AG09319 (cell line): Measurements from ENCODE around the gene SERPIND1.
"Not testable (repeated sequence)": the region's sequence is repeated elsewhere in the genome, so short reads cannot be mapped to it uniquely, and the experiment has no call there.

ENCODE experiments used
- DNase-seq: peaks from one replicate; pipeline ENCODE4 v3.0.0-alpha.2; 2010; ENCODE audit warnings: low read depth; ENCODE audit errors: extremely low read depth
- TF ChIP-seq, protein P1 (sequence below): IDR thresholded peaks from 2 replicates; pipeline ENCODE4 v1.5.1; 2011; ENCODE audit warnings: low read depth, mild to moderate bottlenecking, inconsistent platforms, low read length, moderate library complexity

SERPIND1 gene

DNA sequence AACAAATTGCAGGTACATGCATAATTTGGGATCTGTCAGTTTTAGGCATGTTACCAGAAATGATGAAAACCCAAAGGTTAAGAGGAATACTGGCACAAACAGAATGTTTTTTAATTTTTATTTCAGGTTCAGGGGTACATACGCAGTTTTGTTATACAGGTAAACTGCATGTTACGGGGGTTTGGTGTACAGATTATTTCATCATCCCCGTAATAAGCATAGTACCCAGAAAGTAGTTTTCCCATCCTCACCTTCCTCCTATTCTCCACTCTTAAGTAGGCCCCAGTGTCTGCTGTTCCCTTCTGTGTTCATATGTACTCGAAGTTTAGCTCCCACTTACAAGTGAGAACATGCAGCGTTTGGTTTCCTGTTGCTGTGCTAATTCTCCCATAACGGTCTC is 51.7 kb downstream of the SERPIND1 start:
- TF ChIP-seq, protein P1, sequence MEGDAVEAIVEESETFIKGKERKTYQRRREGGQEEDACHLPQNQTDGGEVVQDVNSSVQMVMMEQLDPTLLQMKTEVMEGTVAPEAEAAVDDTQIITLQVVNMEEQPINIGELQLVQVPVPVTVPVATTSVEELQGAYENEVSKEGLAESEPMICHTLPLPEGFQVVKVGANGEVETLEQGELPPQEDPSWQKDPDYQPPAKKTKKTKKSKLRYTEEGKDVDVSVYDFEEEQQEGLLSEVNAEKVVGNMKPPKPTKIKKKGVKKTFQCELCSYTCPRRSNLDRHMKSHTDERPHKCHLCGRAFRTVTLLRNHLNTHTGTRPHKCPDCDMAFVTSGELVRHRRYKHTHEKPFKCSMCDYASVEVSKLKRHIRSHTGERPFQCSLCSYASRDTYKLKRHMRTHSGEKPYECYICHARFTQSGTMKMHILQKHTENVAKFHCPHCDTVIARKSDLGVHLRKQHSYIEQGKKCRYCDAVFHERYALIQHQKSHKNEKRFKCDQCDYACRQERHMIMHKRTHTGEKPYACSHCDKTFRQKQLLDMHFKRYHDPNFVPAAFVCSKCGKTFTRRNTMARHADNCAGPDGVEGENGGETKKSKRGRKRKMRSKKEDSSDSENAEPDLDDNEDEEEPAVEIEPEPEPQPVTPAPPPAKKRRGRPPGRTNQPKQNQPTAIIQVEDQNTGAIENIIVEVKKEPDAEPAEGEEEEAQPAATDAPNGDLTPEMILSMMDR: no peak
- DNase-seq: no peak

- not testable (repeated sequence) for DNase-seq
These were observed 52.6 kb downstream of the SERPIND1 start for GRCh38 chr22:20826373-20827152.

DNA sequence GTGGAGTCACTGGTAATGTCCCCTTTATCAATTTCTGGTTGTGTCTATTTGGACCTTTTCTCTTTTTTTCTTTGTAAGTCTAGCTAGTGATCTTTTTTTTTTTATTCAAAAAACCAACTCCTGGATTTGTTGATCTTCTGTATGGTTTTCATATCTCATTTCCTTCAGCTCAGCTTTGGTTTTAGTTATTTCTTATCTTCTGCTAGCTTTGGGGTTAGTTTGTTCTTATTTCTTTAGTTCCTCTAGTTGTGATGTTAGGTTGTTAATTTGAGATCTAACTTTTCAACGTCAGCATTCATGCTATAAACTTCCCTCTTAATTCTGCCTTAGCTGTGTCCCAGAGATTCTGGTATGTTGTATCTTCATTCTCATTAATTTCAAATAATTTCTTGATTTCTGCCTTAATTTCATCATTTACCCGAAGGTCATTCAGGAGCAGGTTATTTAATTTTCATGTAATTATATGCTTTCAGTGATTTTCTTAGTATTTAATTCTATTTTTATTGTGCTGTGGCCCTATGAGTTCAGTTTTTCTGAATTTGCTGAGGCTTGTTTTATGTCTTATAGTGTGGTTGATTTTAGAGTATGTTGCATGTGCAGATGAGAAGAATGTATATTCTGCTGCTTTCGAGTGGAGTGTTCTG is 55.7 kb downstream of the SERPIND1 start:
- DNase-seq: no peak
- TF ChIP-seq, protein P1: no peak

DNA sequence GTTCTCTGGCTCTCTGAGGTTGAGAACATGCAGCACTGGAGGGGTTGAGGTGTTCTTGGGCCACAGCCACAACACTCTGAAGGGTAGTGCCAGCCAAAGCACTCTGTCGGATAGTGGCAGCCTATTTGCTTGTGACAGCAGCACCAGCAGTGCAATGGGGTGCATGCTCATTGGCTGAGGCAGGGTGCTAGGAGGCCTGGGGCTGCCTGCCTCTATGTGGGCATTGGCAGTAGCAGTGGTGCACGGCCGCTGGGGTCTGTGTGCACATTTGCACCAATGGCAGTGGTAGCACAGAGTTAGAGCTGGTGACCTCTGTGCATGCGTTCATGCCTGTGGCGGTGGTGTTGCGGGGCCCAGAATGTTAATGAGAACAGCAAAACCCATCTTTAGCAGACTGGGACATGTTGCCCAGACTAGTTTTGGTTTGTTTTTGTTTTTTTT is 59.3 kb downstream of the SERPIND1 start:
- TF ChIP-seq, protein P1: no peak
- no peak for DNase-seq

DNA sequence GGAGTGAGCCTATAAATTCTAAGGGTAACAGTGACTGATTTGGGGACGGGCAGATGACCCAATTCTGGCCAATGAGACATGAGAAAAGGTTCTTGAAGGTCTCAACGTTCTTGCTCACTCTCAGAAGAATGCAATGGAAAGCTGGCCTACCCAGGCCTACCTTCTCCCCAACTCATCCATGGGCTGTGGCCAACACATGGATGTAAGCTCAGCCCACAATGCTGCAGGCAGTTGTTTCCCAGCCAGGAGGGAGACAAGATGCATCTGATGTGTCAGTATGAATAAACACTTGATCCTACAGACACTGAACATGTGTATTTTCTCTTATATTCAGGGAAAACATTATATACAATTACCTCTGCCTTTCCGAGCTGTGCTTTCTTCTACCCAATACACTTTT is 60.3 kb downstream of the SERPIND1 start:
- no peak for DNase-seq
- TF ChIP-seq, protein P1: no peak

DNA sequence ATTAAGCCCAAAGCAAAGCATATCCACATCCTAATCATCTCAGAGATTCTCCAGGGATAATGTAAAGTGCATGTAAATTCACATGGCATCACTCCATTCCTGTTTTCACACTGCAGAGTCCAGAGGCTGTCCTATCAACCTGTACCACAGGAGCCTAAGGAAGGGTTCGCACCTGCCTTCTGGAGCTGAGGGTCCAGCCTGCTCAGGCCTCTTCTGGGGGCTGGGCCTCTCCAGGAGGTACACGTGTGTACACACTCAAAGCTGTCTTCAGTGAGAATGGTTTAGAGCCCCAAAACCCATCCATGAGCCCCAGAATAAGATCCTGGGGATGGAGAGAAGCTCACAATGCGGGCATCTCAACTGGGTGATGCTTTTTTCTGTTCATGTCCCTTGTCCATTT is 60.8 kb downstream of the SERPIND1 start:
- no peak for DNase-seq
- TF ChIP-seq, protein P1: no peak
